Kidney (tissue), 14 donors: ENCODE measurements around the gene CCDC141. TPM values are rescaled to one million over a fixed set of nuclear protein-coding genes. Genes with fewer than 3 reads are reported as not detected.

Experiments
- DNase-seq, 5 donors: peaks; one replicate each; pipeline ENCODE4 v3.0.0-alpha.2; 2013 to 2020
- FAIRE-seq: peaks from 2 replicates; lab custom pipeline; 2012; peaks lifted over from hg19 to GRCh38; lab: Jason Lieb, UNC
- H3K27ac ChIP-seq, 2 donors: one replicate each; pipeline ENCODE4 v1.7.0; 2013; ENCODE audit warnings: low read depth in 2 of 2, low read length in 2 of 2, inconsistent platforms in 1 of 2
- H3K27me3 ChIP-seq: one replicate; pipeline ENCODE4 v1.7.1; 2013; ENCODE audit warnings: low read length, inconsistent platforms; ENCODE audit not compliant: control insufficient read depth, insufficient read depth
- H3K36me3 ChIP-seq, 3 donors: one replicate each; pipeline versions ENCODE4 v1.7.0 to v1.7.1; 2013; ENCODE audit warnings: low read length in 3 of 3, control low read depth in 1 of 3, inconsistent platforms in 1 of 3; ENCODE audit not compliant: insufficient read depth in 3 of 3, control insufficient read depth in 2 of 3
- H3K4me1 ChIP-seq, 3 donors: one replicate each; pipeline versions ENCODE4 v1.7.0 to v1.7.1; 2013; ENCODE audit warnings: low read length in 3 of 3, inconsistent platforms in 1 of 3, low read depth in 1 of 3; ENCODE audit not compliant: control insufficient read depth in 2 of 3, insufficient read depth in 2 of 3
- H3K4me3 ChIP-seq, 3 donors: one replicate each; pipeline versions ENCODE4 v1.7.0 to v1.8.1; 2013; ENCODE audit warnings: low read length in 3 of 3, control low read depth in 1 of 3, inconsistent platforms in 1 of 3
- H3K9ac ChIP-seq, 3 donors: one replicate each; pipeline versions ENCODE4 v1.7.0 to v1.7.1; 2013; ENCODE audit warnings: low read length in 3 of 3, control low read depth in 1 of 3, inconsistent platforms in 1 of 3
- H3K9me3 ChIP-seq, 3 donors: one replicate each; pipeline versions ENCODE4 v1.7.0 to v1.7.1; 2013; ENCODE audit warnings: low read length in 3 of 3, control low read depth in 1 of 3, inconsistent platforms in 1 of 3; ENCODE audit not compliant: control insufficient read depth in 2 of 3, insufficient read depth in 1 of 3
- CTCF ChIP-seq: IDR thresholded peaks from 3 replicates; pipeline ENCODE4 v1.5.1; 2012; ENCODE audit warnings: mild to moderate bottlenecking, moderate library complexity, borderline replicate concordance; ENCODE audit not compliant: insufficient read depth; ENCODE audit errors: extremely low read depth
- intact Hi-C: fragments of 100-400 bp; cut with DNase I; formaldehyde crosslinking; loops from one replicate; pipeline ENCODE4 v1.11.1; 2022
- polyA plus RNA-seq: library from polyadenylated mRNA; stranded (reverse); fragments of 350-450 nt; fragmentation: Illumina TruSeq; extraction: RNeasy Lipid Tissue Mini Kit (QIAGEN cat#74804); gene quantifications from one replicate; pipeline ENCODE4 v1.2.3, GENCODE V29; 2014; ENCODE audit warnings: low read depth, low replicate concordance; ENCODE audit not compliant: insufficient read depth
- total RNA-seq: library from RNA; stranded (reverse); fragmentation: NEBNext Ultra II Directional; extraction: Animal tissue kit (Norgen Biotek cat#: 25700); gene quantifications from one replicate; pipeline ENCODE4 v1.2.1, GENCODE V29; 2021
- donor health status: control.
- donor health status: control.
- donor health status: control.
- donor health status: control.
- donor health status: control.
- donor health status: DM: yes; HTN: yes; CAD: no.
- donor health status: Normal renal cell carcinoma (clear cell type).

Gene CCDC141
- total and polyA plus RNA-seq, 2 donors from 2014 or later, result 3.0 TPM; not detected in 1

- H3K4me3 ChIP-seq, result no peak overlapping the region
These were observed 102.9 kb downstream of the CCDC141 start for GRCh38 chr2:178947006-178947405.

DNA sequence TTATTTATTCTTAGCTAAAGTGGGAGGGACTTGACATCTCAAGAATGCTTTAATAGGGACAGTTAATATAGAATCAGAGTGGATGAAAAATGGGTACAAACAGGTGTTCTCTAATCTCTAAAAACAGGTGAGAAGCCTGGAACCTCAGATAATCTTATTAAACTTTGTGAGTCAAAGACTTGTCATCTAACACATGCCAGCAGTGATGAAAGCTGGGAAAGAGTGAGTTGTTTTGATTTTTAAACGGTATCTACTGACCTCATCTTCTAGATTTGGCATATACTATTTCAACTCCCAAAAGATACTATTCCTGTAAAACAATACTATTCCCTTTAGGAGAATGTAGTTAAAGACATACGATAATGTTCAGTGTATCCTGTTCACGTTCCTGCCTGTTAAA, 103.4 kb downstream of the CCDC141 start:
- Histone ChIP-seq H3K36me3 (no peaks in the 10 kb centered on the region), H3K9ac (no peak overlapping the region), H3K27ac (no peak overlapping the region), H3K4me1 (no peaks in the 10 kb centered on the region), H3K27me3 (no peaks in the 10 kb centered on the region), H3K4me3 (no peak overlapping the region), H3K9me3 (no peaks in the 10 kb centered on the region)
- DNase-seq (no peak), FAIRE-seq (no peak)
- TF ChIP-seq CTCF, result no peak
- intact Hi-C loops, result no loop called here

More at GRCh38 chr2:178947006-178947405, 102.9 kb downstream of the CCDC141 start:
- no peak for TF ChIP-seq CTCF
- Histone ChIP-seq H3K36me3 (no peaks in the 10 kb centered on the region), H3K27me3 (no peaks in the 10 kb centered on the region), H3K9ac (no peak overlapping the region), H3K4me1 (no peaks in the 10 kb centered on the region), H3K27ac (no peak overlapping the region), H3K9me3 (no peaks in the 10 kb centered on the region)
- no peak for FAIRE-seq
- intact Hi-C loops, result no loop called here
- no peak for DNase-seq

DNA sequence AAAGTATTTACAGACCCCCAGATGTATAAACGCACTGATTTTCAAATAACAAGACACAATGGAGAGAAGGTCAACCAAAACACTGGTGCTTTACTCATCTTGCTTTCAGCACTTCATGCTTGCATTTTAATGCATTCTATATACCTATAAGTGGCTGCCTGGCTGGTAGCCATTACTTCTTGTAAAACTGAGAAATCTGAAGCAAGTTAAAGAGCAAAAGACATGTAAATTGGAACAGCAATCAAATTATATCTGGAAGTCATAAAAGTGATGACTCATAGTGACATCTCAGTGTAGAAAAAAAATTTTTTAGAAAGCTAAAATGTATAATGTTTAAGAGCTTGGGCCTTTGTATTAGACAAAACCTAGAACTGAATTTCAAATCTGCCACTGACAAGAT, 106.2 kb downstream of the CCDC141 start:
- no peak overlapping the region for H3K4me3 ChIP-seq
- H3K27ac ChIP-seq, result no peak overlapping the region
- no peak overlapping the region for H3K9ac ChIP-seq
- H3K4me1 ChIP-seq, result no peaks in the 10 kb centered on the region
- DNase-seq (no peak), FAIRE-seq (no peak)
- TF ChIP-seq CTCF, result no peak
- no peaks in the 10 kb centered on the region for H3K27me3 ChIP-seq
- intact Hi-C loops, result no loop called here
- no peaks in the 10 kb centered on the region for H3K9me3 ChIP-seq
- no peaks in the 10 kb centered on the region for H3K36me3 ChIP-seq

GRCh38 chr2:178934571-178934970, 115.4 kb downstream of the CCDC141 start:
- DNase-seq (no peak), FAIRE-seq (no peak)
- Histone ChIP-seq H3K27ac (no peak overlapping the region), H3K4me3 (no peak overlapping the region), H3K9ac (no peak overlapping the region), H3K27me3 (no peaks in the 10 kb centered on the region), H3K4me1 (no peaks in the 10 kb centered on the region), H3K36me3 (no peaks in the 10 kb centered on the region), H3K9me3 (peaks cover 0 to 5% (median 2%) of the 10 kb centered on the region in 3 donors)
- no peak for TF ChIP-seq CTCF
- intact Hi-C loops, result no loop called here
